Left cardiac atrium (tissue), 4 donors: ENCODE results near the gene SSX3. TPM values are rescaled to one million over a fixed set of nuclear protein-coding genes. Genes with fewer than 3 reads are reported as not detected.
"Not testable (repeated sequence)": the region's sequence is repeated elsewhere in the genome, so short reads cannot be mapped to it uniquely, and the experiment has no call there.

Experiments used
- ATAC-seq, 2 donors: fragments of 200-7000 bp; cut with Tn5 transposase; one replicate each; pipeline ENCODE4 v1.9.1; 2020; ENCODE audit warnings: mild to moderate bottlenecking in 2 of 2, moderate library complexity in 2 of 2
- DNase-seq: peaks from one replicate; pipeline ENCODE4 v3.0.0-alpha.2; 2020
- intact Hi-C, 2 donors: fragments of 100-400 bp; cut with DNase I; formaldehyde crosslinking; loops; one replicate each; pipeline versions ENCODE4 v1.14.1 to v1.15.1; 2022 to 2023
- long read RNA-seq: library from polyadenylated mRNA; unstranded; transcript quantifications from one replicate; pipeline ENCODE4 v2.0.0, GENCODE V29; 2021
- total RNA-seq, 2 donors: library from RNA; stranded (reverse); fragmentation: NEBNext Ultra II Directional; extraction: Animal tissue kit (Norgen Biotek cat#: 25700); gene quantifications; one replicate each; pipeline ENCODE4 v1.2.1, GENCODE V29; 2021
- donor health status: DM: no; HTN: yes; CAD: no.
- donor health status: DM: no; HTN: yes; CAD: no; lungs with severe emphysema.
- donor health status: DM: yes; HTN: yes; CAD: no.
- donor health status: Dilated cardiomyopathy.

Gene SSX3, protein sequence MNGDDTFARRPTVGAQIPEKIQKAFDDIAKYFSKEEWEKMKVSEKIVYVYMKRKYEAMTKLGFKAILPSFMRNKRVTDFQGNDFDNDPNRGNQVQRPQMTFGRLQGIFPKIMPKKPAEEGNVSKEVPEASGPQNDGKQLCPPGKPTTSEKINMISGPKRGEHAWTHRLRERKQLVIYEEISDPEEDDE
- total RNA-seq, result not detected
- long read RNA-seq, result 0 reads

DNA sequence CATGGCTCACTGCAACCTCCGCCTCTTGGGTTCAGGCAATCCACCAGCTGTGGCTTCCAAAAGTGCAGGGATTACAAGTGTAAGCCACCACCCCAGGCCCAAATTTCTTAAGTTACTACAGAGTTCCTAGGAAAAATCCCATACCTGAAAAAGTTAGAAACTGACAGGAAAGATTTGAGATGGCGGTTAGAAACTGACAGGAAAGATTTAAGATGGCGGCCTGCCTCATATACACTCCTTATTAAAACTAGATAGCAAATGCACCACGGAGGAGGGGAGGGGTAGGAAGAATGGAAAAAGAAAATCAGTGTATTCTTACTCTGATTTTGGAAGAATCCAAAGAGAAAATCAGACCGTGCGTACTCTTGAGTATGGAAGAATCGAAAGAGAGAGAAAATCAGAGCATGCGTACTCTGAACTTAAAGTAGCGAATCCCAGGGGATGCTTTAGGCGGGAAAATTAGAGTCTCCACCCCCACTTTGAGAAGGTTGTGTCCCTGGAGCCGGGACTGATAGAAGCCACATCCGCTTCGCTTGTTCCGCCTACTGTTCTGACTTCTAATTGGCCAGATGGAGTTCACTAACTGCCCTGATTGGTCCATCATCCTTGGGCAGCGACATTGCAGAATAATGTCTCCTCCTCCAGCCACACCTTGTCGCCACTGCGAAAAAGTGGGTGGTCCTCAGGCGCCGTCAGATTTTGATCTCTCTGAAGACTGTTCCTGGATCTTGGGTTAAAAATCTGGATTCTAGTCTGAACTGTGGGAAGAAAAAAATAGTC, at the start of gene SSX3:
SSX3 (minus strand) TSS at position 389 of the 780 bp plus-strand sequence. CDS start 1,454 bp downstream, outside the sequence.
- intact Hi-C loops, result not testable (repeated sequence)

GRCh38 chrX:48397825-48398224, 41.3 kb upstream of the SSX3 start:
- intact Hi-C loops, ATAC-seq, DNase-seq: not testable (repeated sequence)

More for the DNA sequence above, at the start of gene SSX3:
- not testable (repeated sequence) for ATAC-seq, DNase-seq

GRCh38 chrX:48396931-48397330, 40.4 kb upstream of the SSX3 start:
- DNase-seq, ATAC-seq, intact Hi-C loops: not testable (repeated sequence)

DNA sequence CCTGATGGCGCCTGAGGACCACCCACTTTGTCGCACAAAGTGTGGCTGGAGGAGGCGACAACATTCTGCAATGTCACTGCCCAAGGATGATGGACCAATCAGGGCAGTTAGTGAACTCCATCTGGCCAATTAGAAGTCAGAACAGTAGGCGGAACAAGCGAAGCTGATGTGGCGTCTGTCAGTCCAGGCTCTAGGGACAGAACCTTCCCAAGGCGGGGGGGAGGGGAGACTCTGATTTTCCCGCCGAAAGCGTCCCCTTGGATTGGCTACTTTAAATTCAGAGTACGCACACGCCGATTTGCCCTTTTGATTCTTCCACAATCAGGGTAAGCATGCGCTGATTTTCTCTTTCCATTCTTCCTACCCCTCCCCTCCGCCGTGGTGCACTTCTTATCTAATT, 26.7 kb upstream of the SSX3 start, which contains the start of gene SSX4:
SSX4 (plus strand) TSS at position 301 of the 400 bp plus-strand sequence. CDS start 515 bp downstream, outside the sequence.
- DNase-seq, intact Hi-C loops, ATAC-seq: not testable (repeated sequence)

- ATAC-seq, intact Hi-C loops, DNase-seq: not testable (repeated sequence)
These were observed 13.9 kb upstream of the SSX3 start for GRCh38 chrX:48370408-48370807.

DNA sequence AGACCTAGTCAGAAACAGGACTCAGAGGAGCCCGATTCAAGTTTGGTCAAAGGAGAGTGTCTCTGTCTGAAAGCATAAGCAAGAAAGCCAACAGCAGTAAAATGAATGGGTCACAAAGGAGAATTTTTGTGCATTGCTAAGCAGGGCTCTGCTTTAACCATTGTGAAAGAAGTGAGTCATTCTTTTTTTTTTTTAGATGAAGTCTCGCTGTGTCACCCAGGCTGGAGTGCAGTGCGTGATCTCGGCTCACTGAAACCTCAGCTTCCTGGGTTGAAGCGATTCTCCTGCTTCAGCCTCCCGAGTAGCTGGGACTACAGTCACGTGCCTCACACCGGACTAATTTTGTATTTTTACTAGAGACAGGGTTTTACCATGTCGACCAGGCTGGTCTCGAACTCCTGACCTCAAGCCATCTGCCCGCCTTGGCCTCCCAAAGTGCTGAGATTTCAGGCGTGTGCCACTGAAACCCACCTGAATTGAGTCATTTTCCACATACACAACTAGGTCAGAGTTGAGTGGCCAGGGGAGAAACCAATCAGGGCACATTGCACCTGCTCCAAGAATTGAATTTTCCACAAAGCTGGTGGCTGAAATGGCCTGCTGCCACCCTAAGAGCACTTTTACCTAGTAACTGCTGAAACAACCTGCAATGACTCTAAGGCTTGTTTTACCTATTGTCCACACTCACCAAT, 11.4 kb upstream of the SSX3 start:
- intact Hi-C loops, ATAC-seq, DNase-seq: not testable (repeated sequence)

GRCh38 chrX:48359281-48359680, 2.8 kb upstream of the SSX3 start:
- intact Hi-C loops, DNase-seq: not testable (repeated sequence)

DNA sequence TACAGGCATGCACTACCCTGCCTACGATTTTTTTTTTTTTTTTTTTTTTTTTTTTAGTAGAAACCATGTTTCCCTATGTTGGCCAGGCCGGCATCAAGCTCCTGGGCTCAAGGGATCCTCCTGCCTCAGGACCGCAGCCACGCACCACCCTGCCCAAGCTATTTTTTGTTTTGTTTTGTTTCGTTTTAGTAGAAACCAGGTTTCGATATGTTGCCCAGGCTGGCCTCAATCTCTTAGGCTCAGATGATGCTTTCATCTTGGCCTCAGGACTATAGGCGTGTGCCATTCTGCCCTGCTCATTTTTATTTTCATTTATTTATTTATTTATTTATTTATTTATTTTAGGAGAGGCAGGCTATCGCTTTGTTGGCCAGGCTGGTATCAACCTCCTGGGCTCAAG, 1.2 kb upstream of the SSX3 start:
- intact Hi-C loops, result no loop called here
- DNase-seq (no peak), ATAC-seq (no peak)

More at GRCh38 chrX:48359281-48359680, 2.8 kb upstream of the SSX3 start:
- not testable (repeated sequence) for ATAC-seq

- intact Hi-C loops, DNase-seq, ATAC-seq: not testable (repeated sequence)
These were observed 10.4 kb downstream of the SSX3 start for GRCh38 chrX:48346059-48346458.

DNA sequence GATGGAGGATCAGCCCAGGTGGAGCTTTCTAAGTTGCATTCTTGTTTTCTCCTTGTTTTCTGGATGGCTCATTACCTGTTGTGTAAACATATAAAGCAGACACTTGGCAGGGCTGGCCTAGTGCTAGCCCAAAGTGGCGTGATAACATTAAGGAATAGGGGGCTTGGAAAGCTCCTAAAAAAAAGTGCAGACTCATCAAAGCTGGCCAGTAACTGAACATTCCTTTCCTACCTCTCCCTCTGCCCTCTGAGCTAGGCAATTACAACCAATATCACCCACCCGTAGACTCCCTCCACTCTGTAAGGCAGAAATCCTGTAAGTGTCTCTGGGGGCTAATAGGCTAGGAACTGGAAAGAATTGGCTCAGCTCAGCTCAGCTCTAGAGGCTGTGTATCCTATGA, 42.5 kb downstream of the SSX3 start:
- intact Hi-C loops, ATAC-seq: not testable (repeated sequence)

DNA sequence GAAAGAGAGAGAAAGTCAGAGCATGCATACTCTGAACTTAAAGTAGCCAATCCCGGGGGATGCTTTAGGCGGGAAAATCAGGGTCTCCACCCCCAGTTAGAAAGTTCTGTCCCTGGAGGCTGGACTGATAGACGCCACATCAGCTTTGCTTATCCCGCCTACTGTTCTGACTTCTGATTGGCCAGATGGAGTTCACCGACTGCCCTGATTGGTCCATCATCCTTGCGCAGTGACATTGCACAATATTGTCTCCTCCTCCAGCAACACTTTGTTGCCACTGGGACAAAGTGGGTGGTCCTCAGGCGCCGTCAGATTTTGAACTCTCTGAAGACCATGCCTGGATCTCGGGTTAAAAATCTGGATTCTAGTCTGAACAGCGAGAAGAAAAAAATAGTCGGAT, 50.3 kb downstream of the SSX3 start:
- intact Hi-C loops, result no loop called here
- no peak for ATAC-seq

More for the DNA sequence above, 42.5 kb downstream of the SSX3 start:
- DNase-seq, result not testable (repeated sequence)

More for the DNA sequence above, 50.3 kb downstream of the SSX3 start:
- DNase-seq, result no peak

Other genes with a start within 250 kb of the SSX3 start
- gene SPACA5B, start 226.1 kb downstream of the SSX3 start, total RNA-seq, result not detected
- not detected for gene SSX5, start 159.9 kb downstream of the SSX3 start, total RNA-seq
- not detected for gene SSX1, start 101.3 kb downstream of the SSX3 start, total RNA-seq
- not detected for gene SSX4, start 26.8 kb upstream of the SSX3 start, total RNA-seq
- not detected for gene SSX4B, start 55.3 kb upstream of the SSX3 start, total RNA-seq
- gene SLC38A5, start 113.6 kb upstream of the SSX3 start, total RNA-seq, result 1 to 10 TPM; 1.2 to 5.0 TPM
- gene FTSJ1, start 119.5 kb upstream of the SSX3 start, total RNA-seq, result 10 to 100 TPM; 19.0 to 29.1 TPM
- gene PORCN, start 152.3 kb upstream of the SSX3 start, total RNA-seq, result 10 to 100 TPM; 11.1 to 19.1 TPM
- 10 to 100 TPM; 68.8 to 85.2 TPM for gene EBP, start 165.1 kb upstream of the SSX3 start, total RNA-seq
- 10 to 100 TPM; 12.4 to 18.1 TPM for gene TBC1D25, start 183.0 kb upstream of the SSX3 start, total RNA-seq
- 100 to 1,000 TPM; 129 to 242 TPM for gene RBM3, start 217.8 kb upstream of the SSX3 start, total RNA-seq
- gene WDR13, start 240.8 kb upstream of the SSX3 start, total RNA-seq, result 100 to 1,000 TPM; 142 to 178 TPM